KMS-11 (cell line): ENCODE results near the gene MT1HL1.

Experiments used
- H2AFZ ChIP-seq: fragments of 200-600 bp; sonication (generic); 2 replicates; pipeline ENCODE4 v1.6.1; 2016; ENCODE audit warnings: antibody characterized with exemption, mixed run types, low read depth
- H3K27ac ChIP-seq: fragments of 200-600 bp; sonication (generic); 2 replicates; pipeline ENCODE4 v1.6.1; 2016; ENCODE audit warnings: mild to moderate bottlenecking, mixed run types
- H3K27me3 ChIP-seq: fragments of 200-600 bp; sonication (generic); 2 replicates; pipeline ENCODE4 v1.6.1; 2017; ENCODE audit warnings: mild to moderate bottlenecking, low read depth, mixed run types, moderate library complexity; ENCODE audit not compliant: insufficient read depth
- H3K36me3 ChIP-seq: fragments of 200-600 bp; sonication (generic); 2 replicates; pipeline ENCODE4 v1.6.1; 2017; ENCODE audit warnings: mild to moderate bottlenecking, mixed run types; ENCODE audit not compliant: insufficient read depth
- H3K4me1 ChIP-seq: fragments of 200-600 bp; sonication (generic); 2 replicates; pipeline ENCODE4 v1.6.1; 2016; ENCODE audit warnings: mild to moderate bottlenecking, low read depth, mixed run types; ENCODE audit not compliant: poor library complexity, severe bottlenecking
- H3K4me2 ChIP-seq: fragments of 200-600 bp; sonication (generic); 2 replicates; pipeline ENCODE4 v1.7.0; 2016; ENCODE audit warnings: mild to moderate bottlenecking, mixed run types
- H3K4me3 ChIP-seq: fragments of 200-600 bp; sonication (generic); IDR thresholded peaks from 2 replicates; pipeline ENCODE4 v1.6.1; 2017; ENCODE audit warnings: low read depth, low read length, mixed read lengths; ENCODE audit not compliant: insufficient read depth
- H3K79me2 ChIP-seq: fragments of 200-600 bp; sonication (generic); 2 replicates; pipeline ENCODE4 v1.6.1; 2016; ENCODE audit warnings: low read depth, mixed run types; ENCODE audit not compliant: insufficient read depth
- H3K9ac ChIP-seq: fragments of 200-600 bp; sonication (generic); 2 replicates; pipeline ENCODE4 v1.6.1; 2016; ENCODE audit warnings: mild to moderate bottlenecking, mixed run types
- H4K20me1 ChIP-seq: fragments of 200-600 bp; sonication (generic); 2 replicates; pipeline ENCODE4 v1.6.1; 2016; ENCODE audit warnings: mild to moderate bottlenecking, mixed run types; ENCODE audit not compliant: insufficient read depth
- TF ChIP-seq, protein P1 (sequence below): fragments of 200-600 bp; sonication (generic); conservative IDR thresholded peaks from 2 replicates; pipeline ENCODE4 v1.6.1; 2017; ENCODE audit warnings: low read depth, mild to moderate bottlenecking, antibody characterized with exemption, low read length, moderate library complexity, mixed read lengths

Gene MT1HL1

DNA sequence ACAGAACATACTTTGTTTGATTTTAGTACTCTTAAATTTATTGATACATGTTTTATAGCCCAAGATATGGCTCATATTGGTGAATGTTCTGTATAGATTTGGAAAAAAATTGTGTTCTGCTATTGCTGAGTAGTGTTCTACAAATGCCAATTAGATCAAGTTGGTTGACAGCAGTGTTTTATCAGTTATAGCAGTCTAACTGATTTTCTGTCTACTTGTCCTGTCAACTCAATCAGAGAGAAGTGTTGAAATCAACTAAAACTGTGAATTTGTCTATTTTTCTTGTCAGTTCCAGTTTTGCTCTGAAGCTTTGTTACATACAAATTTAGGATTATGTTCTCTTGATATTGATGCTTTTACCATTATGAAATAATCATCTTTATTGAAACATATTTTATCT lies 14.7 kb upstream of the MT1HL1 start:
- no peaks in the 10 kb centered on the region for H3K36me3 ChIP-seq
- no peak overlapping the region for H3K4me2 ChIP-seq
- no peak overlapping the region for H3K4me3 ChIP-seq
- TF ChIP-seq, protein P1, sequence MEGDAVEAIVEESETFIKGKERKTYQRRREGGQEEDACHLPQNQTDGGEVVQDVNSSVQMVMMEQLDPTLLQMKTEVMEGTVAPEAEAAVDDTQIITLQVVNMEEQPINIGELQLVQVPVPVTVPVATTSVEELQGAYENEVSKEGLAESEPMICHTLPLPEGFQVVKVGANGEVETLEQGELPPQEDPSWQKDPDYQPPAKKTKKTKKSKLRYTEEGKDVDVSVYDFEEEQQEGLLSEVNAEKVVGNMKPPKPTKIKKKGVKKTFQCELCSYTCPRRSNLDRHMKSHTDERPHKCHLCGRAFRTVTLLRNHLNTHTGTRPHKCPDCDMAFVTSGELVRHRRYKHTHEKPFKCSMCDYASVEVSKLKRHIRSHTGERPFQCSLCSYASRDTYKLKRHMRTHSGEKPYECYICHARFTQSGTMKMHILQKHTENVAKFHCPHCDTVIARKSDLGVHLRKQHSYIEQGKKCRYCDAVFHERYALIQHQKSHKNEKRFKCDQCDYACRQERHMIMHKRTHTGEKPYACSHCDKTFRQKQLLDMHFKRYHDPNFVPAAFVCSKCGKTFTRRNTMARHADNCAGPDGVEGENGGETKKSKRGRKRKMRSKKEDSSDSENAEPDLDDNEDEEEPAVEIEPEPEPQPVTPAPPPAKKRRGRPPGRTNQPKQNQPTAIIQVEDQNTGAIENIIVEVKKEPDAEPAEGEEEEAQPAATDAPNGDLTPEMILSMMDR = no peak
- H4K20me1 ChIP-seq = no peaks in the 10 kb centered on the region
- H3K4me1 ChIP-seq = no peaks in the 10 kb centered on the region
- no peaks in the 10 kb centered on the region for H3K79me2 ChIP-seq
- H3K27me3 ChIP-seq = no peaks in the 10 kb centered on the region
- no peak overlapping the region for H3K9ac ChIP-seq
- no peak overlapping the region for H3K27ac ChIP-seq
- H2AFZ ChIP-seq = no peak overlapping the region

DNA sequence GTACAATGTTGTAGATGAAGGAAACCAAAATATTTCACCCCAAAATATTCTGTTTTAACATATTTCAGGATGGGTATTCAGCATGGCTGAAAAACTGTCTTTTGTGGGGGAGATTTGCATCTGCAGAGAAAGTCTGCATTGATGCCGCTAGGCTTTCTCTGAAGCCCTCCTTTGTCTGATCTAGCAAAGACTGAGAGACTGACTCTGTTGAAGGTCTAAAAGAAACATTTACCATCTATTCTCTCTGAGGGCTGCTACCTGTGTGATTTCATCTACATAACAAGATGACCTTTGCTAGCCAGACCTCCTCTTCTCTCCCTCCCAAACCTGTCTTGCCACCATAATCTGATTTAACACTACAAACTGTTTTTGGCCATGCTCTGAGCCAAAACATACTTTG lies 12.4 kb upstream of the MT1HL1 start:
- Histone ChIP-seq H3K9ac (no peak overlapping the region), H2AFZ (no peak overlapping the region), H3K27ac (no peak overlapping the region), H3K27me3 (no peaks in the 10 kb centered on the region), H4K20me1 (no peaks in the 10 kb centered on the region), H3K4me3 (no peak overlapping the region), H3K79me2 (no peaks in the 10 kb centered on the region), H3K4me2 (no peak overlapping the region), H3K36me3 (no peaks in the 10 kb centered on the region), H3K4me1 (no peaks in the 10 kb centered on the region)
- TF ChIP-seq, protein P1 = no peak

GRCh38 chr1:237013608-237014007 lies 9.4 kb upstream of the MT1HL1 start:
- no peaks in the 10 kb centered on the region for H4K20me1 ChIP-seq
- no peaks in the 10 kb centered on the region for H3K79me2 ChIP-seq
- no peaks in the 10 kb centered on the region for H3K36me3 ChIP-seq
- H3K4me2 ChIP-seq = no peak overlapping the region
- no peak overlapping the region for H3K4me3 ChIP-seq
- H3K4me1 ChIP-seq = no peaks in the 10 kb centered on the region
- H3K27me3 ChIP-seq = no peaks in the 10 kb centered on the region
- no peak overlapping the region for H3K9ac ChIP-seq
- no peak overlapping the region for H3K27ac ChIP-seq
- H2AFZ ChIP-seq = no peak overlapping the region
- TF ChIP-seq, protein P1 = no peak

DNA sequence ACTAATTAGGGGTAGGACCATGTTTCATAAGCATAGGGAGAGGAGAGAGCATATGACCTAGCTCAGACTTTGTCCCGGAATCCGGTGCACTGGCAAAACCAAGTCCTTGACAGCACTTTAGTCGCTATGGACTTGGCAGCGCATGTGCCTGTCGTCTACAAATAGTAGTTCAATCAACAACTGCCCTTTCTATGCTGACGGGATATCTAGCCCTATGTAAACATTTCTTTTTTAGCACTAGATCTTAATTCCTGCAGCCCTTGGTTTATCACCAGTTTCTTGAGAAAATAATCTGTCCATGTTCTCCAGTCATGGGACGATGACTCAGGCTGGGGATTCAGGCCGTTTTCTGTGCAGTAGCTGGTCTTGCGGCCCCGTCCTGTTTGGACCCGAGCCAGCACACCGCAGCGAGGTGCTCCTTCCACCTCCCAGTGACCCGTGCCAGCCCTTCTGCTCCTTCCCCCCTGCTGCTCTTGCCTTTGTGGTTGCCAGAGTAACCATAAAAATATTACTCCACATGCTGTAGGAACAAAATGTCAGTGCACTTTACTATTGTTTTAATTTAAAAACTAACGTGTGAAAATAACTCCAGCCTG lies 8.6 kb upstream of the MT1HL1 start:
- H3K4me2 ChIP-seq = no peak overlapping the region
- TF ChIP-seq, protein P1 = no peak
- H3K9ac ChIP-seq = no peak overlapping the region
- H3K4me3 ChIP-seq = no peak overlapping the region
- H3K27ac ChIP-seq = no peak overlapping the region
- H3K79me2 ChIP-seq = no peaks in the 10 kb centered on the region
- no peaks in the 10 kb centered on the region for H3K36me3 ChIP-seq
- no peaks in the 10 kb centered on the region for H3K4me1 ChIP-seq
- H2AFZ ChIP-seq = no peak overlapping the region
- no peaks in the 10 kb centered on the region for H4K20me1 ChIP-seq
- no peaks in the 10 kb centered on the region for H3K27me3 ChIP-seq
